Keratinocyte (primary cell): Measurements from ENCODE around the gene MLLT1.

ENCODE experiments used
- EZH2 ChIP-seq: IDR thresholded peaks from one replicate; pipeline ENCODE4 v1.6.1; 2012; ENCODE audit warnings: inconsistent platforms, mild to moderate bottlenecking, low read length, moderate library complexity
- TF ChIP-seq, protein P1 (sequence below), 3 experiments: IDR thresholded peaks in 1 of 3; conservative IDR thresholded peaks in 1 of 3; optimal IDR thresholded peaks in 1 of 3; 2 replicates in 2 of 3; 3 replicates in 1 of 3; pipeline versions ENCODE3 to v1.5.1; 2011; ENCODE audit warnings: low read length in 3 of 3, mild to moderate bottlenecking in 3 of 3, moderate library complexity in 2 of 3, control low read depth in 1 of 3, inconsistent platforms in 1 of 3; ENCODE audit not compliant: insufficient read depth in 2 of 3; ENCODE audit errors: extremely low read depth in 1 of 3

GRCh38 chr19:6224308-6224675, 55.5 kb downstream of the MLLT1 start:
- TF ChIP-seq, protein P1, sequence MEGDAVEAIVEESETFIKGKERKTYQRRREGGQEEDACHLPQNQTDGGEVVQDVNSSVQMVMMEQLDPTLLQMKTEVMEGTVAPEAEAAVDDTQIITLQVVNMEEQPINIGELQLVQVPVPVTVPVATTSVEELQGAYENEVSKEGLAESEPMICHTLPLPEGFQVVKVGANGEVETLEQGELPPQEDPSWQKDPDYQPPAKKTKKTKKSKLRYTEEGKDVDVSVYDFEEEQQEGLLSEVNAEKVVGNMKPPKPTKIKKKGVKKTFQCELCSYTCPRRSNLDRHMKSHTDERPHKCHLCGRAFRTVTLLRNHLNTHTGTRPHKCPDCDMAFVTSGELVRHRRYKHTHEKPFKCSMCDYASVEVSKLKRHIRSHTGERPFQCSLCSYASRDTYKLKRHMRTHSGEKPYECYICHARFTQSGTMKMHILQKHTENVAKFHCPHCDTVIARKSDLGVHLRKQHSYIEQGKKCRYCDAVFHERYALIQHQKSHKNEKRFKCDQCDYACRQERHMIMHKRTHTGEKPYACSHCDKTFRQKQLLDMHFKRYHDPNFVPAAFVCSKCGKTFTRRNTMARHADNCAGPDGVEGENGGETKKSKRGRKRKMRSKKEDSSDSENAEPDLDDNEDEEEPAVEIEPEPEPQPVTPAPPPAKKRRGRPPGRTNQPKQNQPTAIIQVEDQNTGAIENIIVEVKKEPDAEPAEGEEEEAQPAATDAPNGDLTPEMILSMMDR (optimal IDR thresholded peaks at IDR 0.05 in 1 of 3, IDR thresholded peaks at IDR 0.05 in 1 of 3, conservative IDR thresholded peaks at IDR 0.05 in 1 of 3; ENCODE audit: extremely low read depth in 1 of 3, insufficient read depth in 2 of 3, low read length in 3 of 3) = no peak
- TF ChIP-seq EZH2 = no peak
